PC-3 (cell line): Measurements from ENCODE around the gene C5AR2. TPM values are rescaled to one million over a fixed set of nuclear protein-coding genes. Genes with fewer than 3 reads are reported as not detected.

Experiments
- ATAC-seq: fragments of 200-7000 bp; cut with Tn5 transposase; 2 replicates; pipeline ENCODE4 v1.9.1; 2020; ENCODE audit warnings: mild to moderate bottlenecking, moderate library complexity
- BruUV-seq: library from RNA; stranded (reverse); fragments of 400-500 nt; replicated peaks from 2 replicates; lab custom pipeline; 2021; lab: Mats Ljungman, UMichigan
- CTCF ChIA-PET: fragments of 300-600 bp; sonication (Branson Sonifier 250); formaldehyde crosslinking; loops from one replicate; lab custom pipeline; 2022; ENCODE audit warnings: antibody characterized with exemption; lab: Charles Lee
- POLR2A ChIA-PET: fragments of 300-600 bp; sonication (Branson Sonifier 250); formaldehyde crosslinking; loops from one replicate; lab custom pipeline; 2022; ENCODE audit warnings: antibody characterized with exemption; ENCODE audit not compliant: unreplicated experiment; lab: Charles Lee
- DNase-seq: peaks from one replicate; pipeline ENCODE4 v3.0.0-alpha.2; 2015
- H2AFZ ChIP-seq: fragments of 300-600 bp; sonication (generic); 2 replicates; pipeline ENCODE4 v1.6.0; 2016; ENCODE audit warnings: antibody characterized with exemption, low read length
- H3F3A ChIP-seq: fragments of 300-600 bp; sonication (generic); one replicate; pipeline ENCODE4 v1.6.0; 2017; ENCODE audit warnings: antibody characterized with exemption, low read length, control low read depth, mild to moderate bottlenecking; ENCODE audit not compliant: unreplicated experiment
- H3K27ac ChIP-seq: fragments of 300-600 bp; sonication (generic); 2 replicates; pipeline ENCODE4 v1.5.1; 2016; ENCODE audit warnings: mild to moderate bottlenecking, low read length
- H3K27me3 ChIP-seq: fragments of 300-600 bp; sonication (generic); 2 replicates; pipeline ENCODE4 v1.6.1; 2016; ENCODE audit warnings: low read length, mixed read lengths
- H3K36me3 ChIP-seq: fragments of 300-600 bp; sonication (generic); 2 replicates; pipeline ENCODE4 v1.6.1; 2016; ENCODE audit warnings: low read depth, mixed run types, low read length, mixed read lengths
- H3K4me1 ChIP-seq: fragments of 300-600 bp; sonication (generic); 2 replicates; pipeline ENCODE4 v1.5.1; 2016; ENCODE audit warnings: low read length; ENCODE audit not compliant: insufficient read depth
- H3K4me2 ChIP-seq: fragments of 300-600 bp; sonication (generic); 2 replicates; pipeline ENCODE4 v1.6.0; 2016; ENCODE audit warnings: low read length
- H3K4me3 ChIP-seq: fragments of 300-600 bp; sonication (generic); 2 replicates; pipeline ENCODE4 v1.5.1; 2016; ENCODE audit warnings: mild to moderate bottlenecking, low read length, mixed read lengths
- H3K79me2 ChIP-seq: fragments of 300-600 bp; sonication (generic); 2 replicates; pipeline ENCODE4 v1.6.1; 2017; ENCODE audit warnings: low read length, mixed read lengths
- H3K9ac ChIP-seq: fragments of 300-600 bp; sonication (generic); 2 replicates; pipeline ENCODE4 v1.6.0; 2016; ENCODE audit warnings: mild to moderate bottlenecking, low read length
- H3K9me2 ChIP-seq: fragments of 300-600 bp; sonication (generic); replicated peaks from 2 replicates; pipeline ENCODE4 v1.6.1; 2016; ENCODE audit warnings: mixed run types, low read length, mixed read lengths
- H3K9me3 ChIP-seq: fragments of 300-600 bp; sonication (generic); 2 replicates; pipeline ENCODE4 v1.6.1; 2016; ENCODE audit warnings: low read length, mixed read lengths
- H4K20me1 ChIP-seq: fragments of 300-600 bp; sonication (generic); 2 replicates; pipeline ENCODE4 v1.6.1; 2016; ENCODE audit warnings: low read length, mixed read lengths
- CTCF ChIP-seq: fragments of 300-600 bp; sonication (generic); conservative IDR thresholded peaks from 2 replicates; pipeline ENCODE4 v1.5.1; 2017; ENCODE audit warnings: antibody characterized with exemption, low read depth, mild to moderate bottlenecking, low read length
- EZH2 ChIP-seq: fragments of 300-600 bp; sonication (generic); IDR thresholded peaks from one replicate; pipeline ENCODE4 v1.6.1; 2017; ENCODE audit warnings: antibody characterized with exemption, mild to moderate bottlenecking, low read length; ENCODE audit not compliant: unreplicated experiment
- EZH2phosphoT487 ChIP-seq: fragments of 300-600 bp; sonication (generic); IDR thresholded peaks from 2 replicates; pipeline ENCODE4 v1.6.1; 2018; ENCODE audit warnings: mild to moderate bottlenecking, antibody characterized with exemption, low read length, borderline replicate concordance
- intact Hi-C: fragments of 100-400 bp; cut with micrococcal nuclease; formaldehyde crosslinking; loops from 2 replicates; pipeline ENCODE4 v1.9.0; 2023
- total RNA-seq: library from RNA; depleted of rRNA; stranded (reverse); fragments of >200 nt; gene quantifications from 2 replicates; pipeline ENCODE4 v1.2.3, GENCODE V29; 2014

Gene C5AR2
- total RNA-seq, 1 experiment from 2014 or later: not detected

GRCh38 chr19:47373246-47374240 is 41.6 kb downstream of the C5AR2 start:
- CTCF ChIA-PET: no interaction called here
- H3K36me3 ChIP-seq: peaks cover 4% of the 10 kb centered on the region; the same call in 1 of the 2 replicates
- no peak overlapping the region for H3K9ac ChIP-seq

GRCh38 chr19:47374876-47375693 is 43.1 kb downstream of the C5AR2 start:
- Histone ChIP-seq H3F3A (no peaks in the 10 kb centered on the region), H3K9me3 (no peaks in the 10 kb centered on the region), H3K27me3 (no peaks in the 10 kb centered on the region), H3K9ac (no peak overlapping the region), H3K4me2 (no peak overlapping the region), H3K27ac (no peak overlapping the region), H2AFZ (no peak overlapping the region), H3K79me2 (no peaks in the 10 kb centered on the region), H3K9me2 (no peaks in the 10 kb centered on the region), H4K20me1 (no peaks in the 10 kb centered on the region), H3K4me1 (no peaks in the 10 kb centered on the region), H3K36me3 (peaks cover 4% of the 10 kb centered on the region; the same call in 1 of the 2 replicates), H3K4me3 (no peak overlapping the region)
- ATAC-seq: no peak
- no TSS peak for BruUV-seq
- ChIA-PET CTCF (no interaction called here), POLR2A (no interaction called here)
- no peak for DNase-seq
- intact Hi-C loops: no loop called here
- TF ChIP-seq CTCF (no peak), EZH2phosphoT487 (no peak), EZH2 (no peak)

More at GRCh38 chr19:47373246-47374240, 41.6 kb downstream of the C5AR2 start:
- no TSS peak for BruUV-seq
- ATAC-seq (no peak), DNase-seq (no peak)
- Histone ChIP-seq H4K20me1 (no peaks in the 10 kb centered on the region), H3K4me1 (no peaks in the 10 kb centered on the region), H3K4me2 (no peak overlapping the region), H3K4me3 (no peak overlapping the region), H3F3A (no peaks in the 10 kb centered on the region), H3K9me2 (no peaks in the 10 kb centered on the region), H3K27me3 (no peaks in the 10 kb centered on the region), H3K9me3 (no peaks in the 10 kb centered on the region), H3K27ac (no peak overlapping the region), H2AFZ (no peak overlapping the region), H3K79me2 (no peaks in the 10 kb centered on the region)
- TF ChIP-seq EZH2phosphoT487: no peak
- TF ChIP-seq EZH2: no peak
- TF ChIP-seq CTCF: no peak
- POLR2A ChIA-PET: no interaction called here
- intact Hi-C loops: no loop called here
